CD4-positive, alpha-beta T cell treated with Interleukin-15 for 4 hours (primary cell): Measurements from ENCODE around the gene PRKCH.
A peak's percentile ranks its signal among the peaks of the same experiment; 100 is the strongest.
"Not testable (repeated sequence)": the region's sequence is repeated elsewhere in the genome, so short reads cannot be mapped to it uniquely, and the experiment has no call there.

ENCODE experiments used
- DNase-seq: peaks from one replicate; pipeline ENCODE4 v3.0.0-alpha.2; 2020; ENCODE audit warnings: low spot score

Gene PRKCH

GRCh38 chr14:61459229-61459628 lies 137.8 kb downstream of the PRKCH start:
- no peak for DNase-seq

- no peak for DNase-seq
These were observed 138.7 kb downstream of the PRKCH start for GRCh38 chr14:61460063-61460462.

- DNase-seq: peak; percentile 64
These were observed 139.6 kb downstream of the PRKCH start for GRCh38 chr14:61460718-61461611.

- peak; percentile 76 for DNase-seq
These were observed 140.5 kb downstream of the PRKCH start for GRCh38 chr14:61461808-61462275.

- DNase-seq: no peak
These were observed 141.3 kb downstream of the PRKCH start for GRCh38 chr14:61462566-61463193.

- DNase-seq: no peak
These were observed 142.4 kb downstream of the PRKCH start for GRCh38 chr14:61463664-61464285.

- DNase-seq: not testable (repeated sequence)
These were observed 143.4 kb downstream of the PRKCH start for GRCh38 chr14:61464539-61465320.

GRCh38 chr14:61466249-61466904 lies 145.0 kb downstream of the PRKCH start:
- no peak for DNase-seq

GRCh38 chr14:61466905-61467280 lies 145.5 kb downstream of the PRKCH start:
- no peak for DNase-seq

GRCh38 chr14:61467296-61467695 lies 145.9 kb downstream of the PRKCH start:
- no peak for DNase-seq

GRCh38 chr14:61468063-61468825 lies 146.9 kb downstream of the PRKCH start:
- DNase-seq: no peak

- DNase-seq: no peak
These were observed 148.4 kb downstream of the PRKCH start for GRCh38 chr14:61469781-61470180.

GRCh38 chr14:61470261-61470960 lies 149.0 kb downstream of the PRKCH start:
- DNase-seq: no peak

GRCh38 chr14:61470961-61471293 lies 149.5 kb downstream of the PRKCH start:
- no peak for DNase-seq

GRCh38 chr14:61471297-61472005 lies 150.1 kb downstream of the PRKCH start:
- no peak for DNase-seq

GRCh38 chr14:61472011-61472672 lies 150.8 kb downstream of the PRKCH start:
- peak; percentile 78 for DNase-seq

- peak; percentile 65 for DNase-seq
These were observed 151.5 kb downstream of the PRKCH start for GRCh38 chr14:61472801-61473376.

- no peak for DNase-seq
These were observed 152.6 kb downstream of the PRKCH start for GRCh38 chr14:61474015-61474414.

GRCh38 chr14:61474701-61475100 lies 153.3 kb downstream of the PRKCH start:
- no peak for DNase-seq
